CD1c-positive myeloid dendritic cell (primary cell): ENCODE data around the gene WNK4.

Experiments used
- DNase-seq: peaks from one replicate; pipeline ENCODE4 v3.0.0-alpha.2; 2016; ENCODE audit errors: extremely low spot score

The WNK4 gene

GRCh38 chr17:42772945-42773289 is 7.5 kb upstream of the WNK4 start:
- DNase-seq: no peak

GRCh38 chr17:42773290-42774035 is 6.9 kb upstream of the WNK4 start, which contains the start of gene VPS25:
Gene VPS25, plus strand, starts transcription at chr17:42773449. Its CDS starts 27 bp downstream, at chr17:42773476.
- peak; percentile 83 for DNase-seq

- DNase-seq: peak; percentile 22
These were observed 6.2 kb upstream of the WNK4 start for GRCh38 chr17:42774066-42774745.

- DNase-seq: peak; percentile 87
These were observed 4.8 kb upstream of the WNK4 start for GRCh38 chr17:42775534-42776098.

- DNase-seq: no peak
These were observed 1.8 kb upstream of the WNK4 start for GRCh38 chr17:42778570-42778969.

- no peak for DNase-seq
These were observed 990 bp upstream of the WNK4 start for GRCh38 chr17:42779304-42779935.

- DNase-seq: no peak
These were observed 635 bp downstream of the WNK4 start for GRCh38 chr17:42780851-42781638.

- DNase-seq: no peak
These were observed 1.3 kb downstream of the WNK4 start for GRCh38 chr17:42781639-42782165.

- no peak for DNase-seq
These were observed 2.0 kb downstream of the WNK4 start for GRCh38 chr17:42782166-42783061.

- no peak for DNase-seq
These were observed 2.8 kb downstream of the WNK4 start for GRCh38 chr17:42783062-42783790.

GRCh38 chr17:42783791-42784138 is 3.4 kb downstream of the WNK4 start:
- DNase-seq: no peak

- DNase-seq: peak; percentile 57
These were observed 4.0 kb downstream of the WNK4 start for GRCh38 chr17:42784409-42784808.

- peak; percentile 63 for DNase-seq
These were observed 4.6 kb downstream of the WNK4 start for GRCh38 chr17:42784811-42785592.

GRCh38 chr17:42787266-42787665 is 6.9 kb downstream of the WNK4 start:
- DNase-seq: no peak

- no peak for DNase-seq
These were observed 11.5 kb downstream of the WNK4 start for GRCh38 chr17:42791948-42792347.

GRCh38 chr17:42792545-42792944 is 12.1 kb downstream of the WNK4 start:
- no peak for DNase-seq

GRCh38 chr17:42795061-42795460 is 14.7 kb downstream of the WNK4 start:
- DNase-seq: no peak

GRCh38 chr17:42795465-42795864 is 15.1 kb downstream of the WNK4 start:
- DNase-seq: no peak
